ENCODE data around the gene NUDT16.

Gene NUDT16

DNA sequence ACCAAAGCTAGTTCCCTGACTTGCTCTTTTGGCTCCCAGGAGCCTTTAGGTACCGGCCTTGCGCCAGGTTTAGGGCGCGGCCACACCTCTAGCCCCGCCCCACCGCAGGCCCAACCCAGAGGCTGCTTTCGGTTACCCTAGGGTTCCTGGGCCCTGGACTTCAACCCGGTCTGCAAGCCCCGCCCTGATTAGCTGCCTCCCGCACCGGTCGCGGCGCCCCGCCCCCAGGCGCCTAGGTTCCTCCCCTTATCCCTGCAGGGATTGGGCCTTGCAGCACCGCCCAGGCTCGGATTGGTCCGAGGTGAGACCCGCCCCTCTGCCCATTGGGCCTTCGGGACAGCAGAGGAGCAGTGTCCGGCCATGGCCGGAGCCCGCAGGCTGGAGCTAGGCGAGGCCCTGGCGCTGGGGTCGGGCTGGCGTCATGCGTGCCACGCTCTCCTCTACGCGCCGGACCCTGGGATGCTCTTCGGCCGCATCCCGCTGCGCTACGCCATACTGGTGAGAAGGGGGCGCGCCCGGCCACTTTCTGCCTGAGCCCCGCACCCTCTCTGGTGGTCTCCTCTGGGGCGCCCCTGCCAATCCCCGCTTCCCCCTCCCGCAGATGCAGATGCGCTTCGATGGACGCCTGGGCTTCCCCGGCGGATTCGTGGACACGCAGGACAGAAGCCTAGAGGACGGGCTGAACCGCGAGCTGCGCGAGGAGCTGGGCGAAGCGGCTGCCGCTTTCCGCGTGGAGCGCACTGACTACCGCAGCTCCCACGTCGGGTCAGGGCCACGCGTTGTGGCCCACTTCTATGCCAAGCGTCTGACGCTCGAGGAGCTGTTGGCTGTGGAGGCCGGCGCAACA lies at the start of gene NUDT16 (continued):
- TF ChIP-seq ZNF776 (tag by site-specific recombination; IDR thresholded peaks at IDR 0.05; ENCODE audit: borderline replicate concordance) (no peak), ZNF555 (tag by site-specific recombination; conservative IDR thresholded peaks at IDR 0.05) (no peak), ZNF24 (tag by site-specific recombination; IDR thresholded peaks at IDR 0.05) (no peak), REPIN1 (tag by site-specific recombination; IDR thresholded peaks at IDR 0.05; ENCODE audit: low read depth) (no peak), HOXA7 (CRISPR knock-in tag; IDR thresholded peaks at IDR 0.05; ENCODE audit: borderline replicate concordance) (no peak), ZNF654 (tag by site-specific recombination; IDR thresholded peaks at IDR 0.05; ENCODE audit: low read depth) (no peak), ZNF132 (tag by site-specific recombination; IDR thresholded peaks at IDR 0.05; ENCODE audit: borderline replicate concordance) (no peak), SALL2 (tag by site-specific recombination; IDR thresholded peaks at IDR 0.05; ENCODE audit: borderline replicate concordance) (no peak), ZNF610 (tag by site-specific recombination; IDR thresholded peaks at IDR 0.05; ENCODE audit: borderline replicate concordance) (0 out of 2 replicates have a peak, but pooled peaks have one; percentile 30), IKZF3 (tag by site-specific recombination; IDR thresholded peaks at IDR 0.05) (no peak), SP3 (tag by site-specific recombination; IDR thresholded peaks at IDR 0.05) (peak; percentile 93), ZNF670 (tag by site-specific recombination; IDR thresholded peaks at IDR 0.05; ENCODE audit: low read depth) (no peak), ZNF426 (tag by site-specific recombination; IDR thresholded peaks at IDR 0.05) (no peak), ZNF404 (tag by site-specific recombination; IDR thresholded peaks at IDR 0.05) (no peak), ZNF707 (tag by site-specific recombination; IDR thresholded peaks at IDR 0.05) (no peak), ZNF521 (tag by site-specific recombination; IDR thresholded peaks at IDR 0.05) (no peak), ZNF626 (tag by site-specific recombination; IDR thresholded peaks at IDR 0.05) (no peak), ZNF561 (tag by site-specific recombination; IDR thresholded peaks at IDR 0.05; ENCODE audit: borderline replicate concordance) (no peak), ZIC2 (tag by site-specific recombination; IDR thresholded peaks at IDR 0.05) (no peak), ZNF266 (tag by site-specific recombination; IDR thresholded peaks at IDR 0.05; ENCODE audit: low read depth) (no peak), ZNF501 (tag by site-specific recombination; IDR thresholded peaks at IDR 0.05) (peak; percentile 53), ZNF169 (tag by site-specific recombination; IDR thresholded peaks at IDR 0.05) (no peak), ZNF335 (tag by site-specific recombination; conservative IDR thresholded peaks at IDR 0.05) (peak; percentile 87), ZSCAN16 (tag by site-specific recombination; IDR thresholded peaks at IDR 0.05) (no peak), ZNF23 (tag by site-specific recombination; IDR thresholded peaks at IDR 0.05; ENCODE audit: borderline replicate concordance) (no peak)
- TF ChIP-seq, protein P1, sequence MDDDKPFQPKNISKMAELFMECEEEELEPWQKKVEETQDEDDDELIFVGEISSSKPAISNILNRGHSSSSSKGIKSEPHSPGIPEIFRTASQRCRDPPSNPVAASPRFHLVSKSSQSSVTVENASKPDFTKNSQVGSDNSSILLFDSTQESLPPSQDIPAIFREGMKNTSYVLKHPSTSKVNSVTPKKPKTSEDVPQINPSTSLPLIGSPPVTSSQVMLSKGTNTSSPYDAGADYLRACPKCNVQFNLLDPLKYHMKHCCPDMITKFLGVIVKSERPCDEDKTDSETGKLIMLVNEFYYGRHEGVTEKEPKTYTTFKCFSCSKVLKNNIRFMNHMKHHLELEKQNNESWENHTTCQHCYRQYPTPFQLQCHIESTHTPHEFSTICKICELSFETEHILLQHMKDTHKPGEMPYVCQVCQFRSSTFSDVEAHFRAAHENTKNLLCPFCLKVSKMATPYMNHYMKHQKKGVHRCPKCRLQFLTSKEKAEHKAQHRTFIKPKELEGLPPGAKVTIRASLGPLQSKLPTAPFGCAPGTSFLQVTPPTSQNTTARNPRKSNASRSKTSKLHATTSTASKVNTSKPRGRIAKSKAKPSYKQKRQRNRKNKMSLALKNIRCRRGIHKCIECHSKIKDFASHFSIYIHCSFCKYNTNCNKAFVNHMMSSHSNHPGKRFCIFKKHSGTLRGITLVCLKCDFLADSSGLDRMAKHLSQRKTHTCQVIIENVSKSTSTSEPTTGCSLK (tag by site-specific recombination; IDR thresholded peaks at IDR 0.05): no peak
- TF ChIP-seq, protein P2, sequence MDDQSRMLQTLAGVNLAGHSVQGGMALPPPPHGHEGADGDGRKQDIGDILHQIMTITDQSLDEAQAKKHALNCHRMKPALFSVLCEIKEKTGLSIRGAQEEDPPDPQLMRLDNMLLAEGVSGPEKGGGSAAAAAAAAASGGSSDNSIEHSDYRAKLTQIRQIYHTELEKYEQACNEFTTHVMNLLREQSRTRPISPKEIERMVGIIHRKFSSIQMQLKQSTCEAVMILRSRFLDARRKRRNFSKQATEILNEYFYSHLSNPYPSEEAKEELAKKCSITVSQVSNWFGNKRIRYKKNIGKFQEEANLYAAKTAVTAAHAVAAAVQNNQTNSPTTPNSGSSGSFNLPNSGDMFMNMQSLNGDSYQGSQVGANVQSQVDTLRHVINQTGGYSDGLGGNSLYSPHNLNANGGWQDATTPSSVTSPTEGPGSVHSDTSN (CRISPR knock-in tag; IDR thresholded peaks at IDR 0.05): peak; percentile 59; the same call in 1 of the 2 replicates
- TF ChIP-seq, protein P3, sequence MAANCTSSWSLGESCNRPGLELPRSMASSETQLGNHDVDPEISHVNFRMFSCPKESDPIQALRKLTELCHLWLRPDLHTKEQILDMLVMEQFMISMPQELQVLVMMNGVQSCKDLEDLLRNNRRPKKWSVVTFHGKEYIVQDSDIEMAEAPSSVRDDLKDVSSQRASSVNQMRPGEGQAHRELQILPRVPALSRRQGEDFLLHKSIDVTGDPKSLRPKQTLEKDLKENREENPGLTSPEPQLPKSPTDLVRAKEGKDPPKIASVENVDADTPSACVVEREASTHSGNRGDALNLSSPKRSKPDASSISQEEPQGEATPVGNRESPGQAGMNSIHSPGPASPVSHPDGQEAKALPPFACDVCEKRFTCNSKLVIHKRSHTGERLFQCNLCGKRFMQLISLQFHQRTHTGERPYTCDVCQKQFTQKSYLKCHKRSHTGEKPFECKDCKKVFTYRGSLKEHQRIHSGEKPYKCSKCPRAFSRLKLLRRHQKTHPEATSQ (tag by site-specific recombination; IDR thresholded peaks at IDR 0.05): no peak
- TF ChIP-seq, protein P4, sequence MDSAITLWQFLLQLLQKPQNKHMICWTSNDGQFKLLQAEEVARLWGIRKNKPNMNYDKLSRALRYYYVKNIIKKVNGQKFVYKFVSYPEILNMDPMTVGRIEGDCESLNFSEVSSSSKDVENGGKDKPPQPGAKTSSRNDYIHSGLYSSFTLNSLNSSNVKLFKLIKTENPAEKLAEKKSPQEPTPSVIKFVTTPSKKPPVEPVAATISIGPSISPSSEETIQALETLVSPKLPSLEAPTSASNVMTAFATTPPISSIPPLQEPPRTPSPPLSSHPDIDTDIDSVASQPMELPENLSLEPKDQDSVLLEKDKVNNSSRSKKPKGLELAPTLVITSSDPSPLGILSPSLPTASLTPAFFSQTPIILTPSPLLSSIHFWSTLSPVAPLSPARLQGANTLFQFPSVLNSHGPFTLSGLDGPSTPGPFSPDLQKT (IDR thresholded peaks at IDR 0.05; ENCODE audit: borderline replicate concordance, low read depth, low read length): no peak
- TF ChIP-seq, protein P5, sequence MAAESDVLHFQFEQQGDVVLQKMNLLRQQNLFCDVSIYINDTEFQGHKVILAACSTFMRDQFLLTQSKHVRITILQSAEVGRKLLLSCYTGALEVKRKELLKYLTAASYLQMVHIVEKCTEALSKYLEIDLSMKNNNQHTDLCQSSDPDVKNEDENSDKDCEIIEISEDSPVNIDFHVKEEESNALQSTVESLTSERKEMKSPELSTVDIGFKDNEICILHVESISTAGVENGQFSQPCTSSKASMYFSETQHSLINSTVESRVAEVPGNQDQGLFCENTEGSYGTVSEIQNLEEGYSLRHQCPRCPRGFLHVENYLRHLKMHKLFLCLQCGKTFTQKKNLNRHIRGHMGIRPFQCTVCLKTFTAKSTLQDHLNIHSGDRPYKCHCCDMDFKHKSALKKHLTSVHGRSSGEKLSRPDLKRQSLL (tag by site-specific recombination; IDR thresholded peaks at IDR 0.05): no peak
- TF ChIP-seq, protein P6, sequence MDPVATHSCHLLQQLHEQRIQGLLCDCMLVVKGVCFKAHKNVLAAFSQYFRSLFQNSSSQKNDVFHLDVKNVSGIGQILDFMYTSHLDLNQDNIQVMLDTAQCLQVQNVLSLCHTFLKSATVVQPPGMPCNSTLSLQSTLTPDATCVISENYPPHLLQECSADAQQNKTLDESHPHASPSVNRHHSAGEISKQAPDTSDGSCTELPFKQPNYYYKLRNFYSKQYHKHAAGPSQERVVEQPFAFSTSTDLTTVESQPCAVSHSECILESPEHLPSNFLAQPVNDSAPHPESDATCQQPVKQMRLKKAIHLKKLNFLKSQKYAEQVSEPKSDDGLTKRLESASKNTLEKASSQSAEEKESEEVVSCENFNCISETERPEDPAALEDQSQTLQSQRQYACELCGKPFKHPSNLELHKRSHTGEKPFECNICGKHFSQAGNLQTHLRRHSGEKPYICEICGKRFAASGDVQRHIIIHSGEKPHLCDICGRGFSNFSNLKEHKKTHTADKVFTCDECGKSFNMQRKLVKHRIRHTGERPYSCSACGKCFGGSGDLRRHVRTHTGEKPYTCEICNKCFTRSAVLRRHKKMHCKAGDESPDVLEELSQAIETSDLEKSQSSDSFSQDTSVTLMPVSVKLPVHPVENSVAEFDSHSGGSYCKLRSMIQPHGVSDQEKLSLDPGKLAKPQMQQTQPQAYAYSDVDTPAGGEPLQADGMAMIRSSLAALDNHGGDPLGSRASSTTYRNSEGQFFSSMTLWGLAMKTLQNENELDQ (tag by site-specific recombination; IDR thresholded peaks at IDR 0.05; ENCODE audit: low read depth): no peak
